Natural killer cell (primary cell): ENCODE results near the gene SLC2A6. TPM values are rescaled to one million over a fixed set of nuclear protein-coding genes. Genes with fewer than 3 reads are reported as not detected.

Experiments used
- ATAC-seq, 3 donors: fragments of 150-1000 bp in 2 of 3; fragments of 200-7000 bp in 1 of 3; cut with Tn5 transposase; 1 replicate in 1 of 3; 2 replicates in 2 of 3; pipeline ENCODE4 v1.10.0; 2021; ENCODE audit warnings: mild to moderate bottlenecking in 2 of 3, moderate library complexity in 2 of 3
- DNase-seq, 2 donors: peaks; one replicate each; pipeline versions ENCODE4 v3.0.0 to v3.0.0-alpha.2; 2013 to 2021; ENCODE audit warnings: mixed read lengths in 1 of 2
- H3K27ac ChIP-seq: one replicate; pipeline ENCODE4 v1.5.1; 2013; ENCODE audit warnings: mild to moderate bottlenecking, low read length
- H3K27me3 ChIP-seq: one replicate; pipeline ENCODE4 v1.6.1; 2013; ENCODE audit warnings: low read length; ENCODE audit not compliant: control insufficient read depth, insufficient read depth
- H3K36me3 ChIP-seq: one replicate; pipeline ENCODE4 v1.6.1; 2013; ENCODE audit warnings: low read length; ENCODE audit not compliant: control insufficient read depth, insufficient read depth
- H3K4me1 ChIP-seq: one replicate; pipeline ENCODE4 v1.6.1; 2013; ENCODE audit warnings: low read length; ENCODE audit not compliant: control insufficient read depth, insufficient read depth
- H3K4me3 ChIP-seq: one replicate; pipeline ENCODE4 v1.5.1; 2013; ENCODE audit warnings: low read length
- H3K9me3 ChIP-seq: one replicate; pipeline ENCODE4 v1.6.1; 2013; ENCODE audit warnings: low read length; ENCODE audit not compliant: control insufficient read depth, insufficient read depth
- H3K27ac Mint-ChIP-seq, 2 donors: one replicate each; pipeline ENCODE4 v1.8.0; 2022; ENCODE audit warnings: mild to moderate bottlenecking in 2 of 2, mixed read lengths in 2 of 2, moderate library complexity in 1 of 2
- H3K27me3 Mint-ChIP-seq, 2 donors: one replicate each; pipeline ENCODE4 v1.8.0; 2022; ENCODE audit warnings: low read depth in 2 of 2, mixed read lengths in 2 of 2
- H3K36me3 Mint-ChIP-seq: one replicate; pipeline ENCODE4 v1.8.0; 2022; ENCODE audit warnings: mixed read lengths
- H3K4me1 Mint-ChIP-seq, 2 donors: one replicate each; pipeline ENCODE4 v1.8.0; 2022; ENCODE audit warnings: mixed read lengths in 2 of 2
- H3K4me3 Mint-ChIP-seq: one replicate; pipeline ENCODE4 v1.8.0; 2022; ENCODE audit warnings: mild to moderate bottlenecking, moderate library complexity, mixed read lengths
- H3K9me3 Mint-ChIP-seq, 2 donors: one replicate each; pipeline ENCODE4 v1.8.0; 2022; ENCODE audit warnings: mixed read lengths in 2 of 2
- WGBS: methylation state at CpG from one replicate; pipeline ENCODE4 v1.1.7; 2013; ENCODE audit warnings: missing lambda C conversion rate; ENCODE audit not compliant: insufficient coverage; 5-methylcytosine and 5-hydroxymethylcytosine counted together
- intact Hi-C: fragments of 100-400 bp; cut with micrococcal nuclease; formaldehyde crosslinking; loops from one replicate; pipeline ENCODE4 v1.14.2; 2022
- total RNA-seq, 4 donors: library from RNA; stranded (reverse); fragments of 120-200 nt in 1 of 4; gene quantifications; one replicate each; pipeline versions ENCODE4 v1.2.3 to v1.2.4, GENCODE V29; 2013 to 2022
- TF ChIP-seq, protein P1 (sequence below): fragments of 200-600 bp; IDR thresholded peaks from one replicate; pipeline ENCODE4 v1.8.0; 2022; ENCODE audit warnings: antibody characterized with exemption

Gene SLC2A6
- total RNA-seq, 3 donors from 2014 or later (not counting 1 experiment from before 2014, with no cell fraction given): 5.0 to 20.1 (median 18.5) TPM

DNA sequence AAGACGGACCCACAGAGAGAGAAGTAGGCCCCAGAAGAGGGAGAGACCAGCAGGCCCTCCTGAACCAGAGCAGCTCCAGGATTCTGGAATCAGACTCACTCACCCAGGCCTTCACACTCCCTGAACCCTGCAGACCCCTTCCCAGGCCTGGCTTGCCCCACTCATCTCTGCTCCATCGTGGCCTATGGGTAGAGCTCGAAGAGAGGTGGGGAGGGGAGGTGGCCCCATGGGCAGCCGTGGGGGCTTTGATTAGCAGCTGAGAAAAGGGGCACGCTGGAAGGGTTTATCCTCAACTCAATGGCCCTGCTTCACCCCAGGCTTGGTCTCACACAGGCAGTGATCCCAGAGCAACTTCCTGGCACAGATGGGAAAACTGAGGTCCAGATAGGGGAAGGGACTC is 45.2 kb upstream of the SLC2A6 start:
- Mint-ChIP-seq H3K4me1 (no peaks in the 10 kb centered on the region), H3K27me3 (peaks cover 8 to 10% of the 10 kb centered on the region in 2 donors), H3K36me3 (no peaks in the 10 kb centered on the region), H3K4me3 (no peak overlapping the region), H3K9me3 (no peaks in the 10 kb centered on the region), H3K27ac (no peak overlapping the region)
- 91% methylated on average over 5 of the region's 5 CpGs for WGBS
- Histone ChIP-seq H3K4me3 (no peak overlapping the region), H3K27me3 (no peaks in the 10 kb centered on the region), H3K36me3 (no peaks in the 10 kb centered on the region), H3K27ac (no peak overlapping the region), H3K4me1 (peaks cover 6% of the 10 kb centered on the region), H3K9me3 (no peaks in the 10 kb centered on the region)
- intact Hi-C loops: no loop called here
- DNase-seq (no peak), ATAC-seq (no peak)
- TF ChIP-seq, protein P1, sequence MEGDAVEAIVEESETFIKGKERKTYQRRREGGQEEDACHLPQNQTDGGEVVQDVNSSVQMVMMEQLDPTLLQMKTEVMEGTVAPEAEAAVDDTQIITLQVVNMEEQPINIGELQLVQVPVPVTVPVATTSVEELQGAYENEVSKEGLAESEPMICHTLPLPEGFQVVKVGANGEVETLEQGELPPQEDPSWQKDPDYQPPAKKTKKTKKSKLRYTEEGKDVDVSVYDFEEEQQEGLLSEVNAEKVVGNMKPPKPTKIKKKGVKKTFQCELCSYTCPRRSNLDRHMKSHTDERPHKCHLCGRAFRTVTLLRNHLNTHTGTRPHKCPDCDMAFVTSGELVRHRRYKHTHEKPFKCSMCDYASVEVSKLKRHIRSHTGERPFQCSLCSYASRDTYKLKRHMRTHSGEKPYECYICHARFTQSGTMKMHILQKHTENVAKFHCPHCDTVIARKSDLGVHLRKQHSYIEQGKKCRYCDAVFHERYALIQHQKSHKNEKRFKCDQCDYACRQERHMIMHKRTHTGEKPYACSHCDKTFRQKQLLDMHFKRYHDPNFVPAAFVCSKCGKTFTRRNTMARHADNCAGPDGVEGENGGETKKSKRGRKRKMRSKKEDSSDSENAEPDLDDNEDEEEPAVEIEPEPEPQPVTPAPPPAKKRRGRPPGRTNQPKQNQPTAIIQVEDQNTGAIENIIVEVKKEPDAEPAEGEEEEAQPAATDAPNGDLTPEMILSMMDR: no peak

DNA sequence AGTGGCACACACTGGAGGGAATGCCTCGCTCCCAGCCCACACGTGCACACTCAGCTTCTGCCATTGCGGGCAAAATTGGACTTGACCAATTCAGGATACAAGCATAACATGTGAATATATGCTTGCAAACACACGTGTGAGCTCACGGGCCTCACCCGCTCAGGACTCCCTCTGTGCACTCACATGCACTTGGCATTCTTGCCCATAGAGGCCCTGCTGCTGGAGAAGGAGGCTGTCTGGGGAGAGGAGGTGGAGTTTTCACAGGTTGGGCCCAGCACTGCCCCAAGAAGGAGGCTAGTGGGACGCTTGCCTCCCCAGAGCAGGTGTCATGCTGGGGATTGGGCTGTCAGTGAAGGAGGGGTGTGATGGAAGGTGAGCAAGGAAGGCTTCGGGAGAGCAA is 44.2 kb upstream of the SLC2A6 start:
- Histone ChIP-seq H3K27ac (no peak overlapping the region), H3K27me3 (no peaks in the 10 kb centered on the region), H3K4me3 (no peak overlapping the region), H3K36me3 (no peaks in the 10 kb centered on the region), H3K4me1 (peaks cover 6% of the 10 kb centered on the region), H3K9me3 (no peaks in the 10 kb centered on the region)
- no peak for DNase-seq
- Mint-ChIP-seq H3K4me3 (no peak overlapping the region), H3K27ac (no peak overlapping the region), H3K27me3 (peaks cover 7 to 10% of the 10 kb centered on the region in 2 donors), H3K4me1 (no peaks in the 10 kb centered on the region), H3K36me3 (no peaks in the 10 kb centered on the region), H3K9me3 (no peaks in the 10 kb centered on the region)
- intact Hi-C loops: no loop called here
- 90% methylated on average over 8 of the region's 8 CpGs for WGBS
- TF ChIP-seq, protein P1: no peak
- no peak for ATAC-seq

DNA sequence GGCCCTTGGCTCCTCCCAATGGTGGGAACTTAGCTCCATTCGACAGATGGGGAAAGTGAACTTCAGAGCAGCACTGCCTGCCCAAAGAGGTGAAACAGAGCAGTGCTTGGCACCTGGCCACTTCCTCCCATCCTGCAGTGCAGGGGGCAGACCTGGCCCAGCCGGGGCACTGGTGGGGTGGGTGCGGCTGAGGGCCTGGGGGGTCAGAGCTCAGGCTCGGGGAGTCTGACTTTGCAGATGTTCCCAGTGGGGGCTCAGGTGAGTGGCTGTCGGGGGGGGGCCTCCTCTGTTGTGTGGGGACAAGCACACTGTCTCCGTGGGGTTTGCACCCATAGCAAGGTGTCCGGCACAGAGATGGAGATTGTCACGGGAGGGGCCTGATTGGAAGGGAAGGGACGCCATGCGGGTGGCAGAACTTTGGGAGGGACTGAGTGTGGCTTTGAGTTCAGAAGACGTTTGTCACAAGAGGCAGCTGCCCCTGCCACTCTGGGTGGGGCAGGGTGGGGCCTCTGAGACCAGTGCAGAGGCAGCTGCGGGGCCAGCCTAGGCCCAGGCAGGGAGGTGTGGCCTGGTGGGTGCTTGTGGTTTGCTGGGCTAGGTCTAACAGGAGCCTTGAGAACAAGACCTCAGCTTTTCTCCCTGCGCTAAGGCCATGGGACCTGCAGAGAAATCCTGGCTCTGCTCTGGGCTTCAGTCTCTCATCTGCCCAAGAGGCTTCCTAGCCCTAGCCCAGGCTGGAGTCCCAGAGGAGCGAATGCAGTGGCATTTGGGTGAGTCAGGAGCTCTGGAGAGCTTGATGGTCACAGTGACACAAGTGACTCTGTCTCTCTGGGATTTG is 43.4 kb upstream of the SLC2A6 start:
- Histone ChIP-seq H3K27ac (no peak overlapping the region), H3K4me1 (peaks cover 6% of the 10 kb centered on the region), H3K36me3 (no peaks in the 10 kb centered on the region), H3K4me3 (no peak overlapping the region), H3K27me3 (no peaks in the 10 kb centered on the region), H3K9me3 (no peaks in the 10 kb centered on the region)
- intact Hi-C loops: no loop called here
- H3K4me3 Mint-ChIP-seq: no peak overlapping the region
- H3K27me3 Mint-ChIP-seq: peaks cover 5 to 10% of the 10 kb centered on the region in 2 donors
- H3K36me3 Mint-ChIP-seq: no peaks in the 10 kb centered on the region
- ATAC-seq (no peak), DNase-seq (no peak)
- H3K9me3 Mint-ChIP-seq: no peaks in the 10 kb centered on the region
- WGBS: 61% methylated on average over 14 of the region's 14 CpGs
- TF ChIP-seq, protein P1: no peak
- no peaks in the 10 kb centered on the region for H3K4me1 Mint-ChIP-seq
- no peak overlapping the region for H3K27ac Mint-ChIP-seq
